Astrocyte (in vitro differentiated cells and primary cell): Measurements from ENCODE around the gene PRKG1. TPM values are rescaled to one million over a fixed set of nuclear protein-coding genes. Genes with fewer than 3 reads are reported as not detected.

ENCODE experiments used
- DNase-seq: peaks from one replicate; pipeline ENCODE4 v3.0.0-alpha.2; 2010; ENCODE audit warnings: low read depth
- FAIRE-seq: peaks from 2 replicates; lab custom pipeline; 2011; peaks lifted over from hg19 to GRCh38; lab: Jason Lieb, UNC
- H2AFZ ChIP-seq: 2 replicates; pipeline ENCODE4 v1.6.0; 2012; ENCODE audit warnings: low read depth, low read length, inconsistent platforms
- H3K27ac ChIP-seq: 2 replicates; pipeline ENCODE4 v1.5.1; 2011; ENCODE audit warnings: low read depth, low read length, inconsistent platforms
- H3K27me3 ChIP-seq: 2 replicates; pipeline ENCODE4 v1.6.0; 2011; ENCODE audit warnings: low read length, inconsistent platforms; ENCODE audit not compliant: insufficient read depth
- H3K36me3 ChIP-seq: 2 replicates; pipeline ENCODE4 v1.5.1; 2011; ENCODE audit warnings: low read length, inconsistent platforms; ENCODE audit not compliant: insufficient read depth
- H3K4me1 ChIP-seq: 2 replicates; pipeline ENCODE4 v1.5.1; 2011; ENCODE audit warnings: low read length, inconsistent platforms; ENCODE audit not compliant: insufficient read depth
- H3K4me2 ChIP-seq: 2 replicates; pipeline ENCODE4 v1.6.0; 2012; ENCODE audit warnings: low read length, inconsistent platforms
- H3K4me3 ChIP-seq: 2 replicates; pipeline ENCODE4 v1.5.1; 2011; ENCODE audit warnings: low read depth, mild to moderate bottlenecking, low read length, inconsistent platforms; ENCODE audit not compliant: insufficient read depth
- H3K79me2 ChIP-seq: 2 replicates; pipeline ENCODE4 v1.6.0; 2012; ENCODE audit warnings: mild to moderate bottlenecking, low read length, inconsistent platforms; ENCODE audit not compliant: insufficient read depth
- H3K9ac ChIP-seq: 2 replicates; pipeline ENCODE4 v1.6.0; 2012; ENCODE audit warnings: mild to moderate bottlenecking, low read length, inconsistent platforms
- H3K9me3 ChIP-seq: 2 replicates; pipeline ENCODE4 v1.5.1; 2012; ENCODE audit warnings: low read depth, mild to moderate bottlenecking, low read length, inconsistent platforms; ENCODE audit not compliant: insufficient read depth
- H4K20me1 ChIP-seq: 2 replicates; pipeline ENCODE4 v1.6.0; 2012; ENCODE audit warnings: low read length, inconsistent platforms; ENCODE audit not compliant: insufficient read depth
- H3K27ac Mint-ChIP-seq: one replicate; pipeline ENCODE4 v1.8.0; 2021; ENCODE audit warnings: mild to moderate bottlenecking, mixed read lengths; ENCODE audit not compliant: unreplicated experiment
- H3K27me3 Mint-ChIP-seq: one replicate; pipeline ENCODE4 v1.8.0; 2021; ENCODE audit warnings: low read depth, mixed read lengths; ENCODE audit not compliant: unreplicated experiment
- H3K36me3 Mint-ChIP-seq: one replicate; pipeline ENCODE4 v1.8.0; 2021; ENCODE audit warnings: low read depth, mixed read lengths; ENCODE audit not compliant: unreplicated experiment
- H3K4me1 Mint-ChIP-seq: one replicate; pipeline ENCODE4 v1.8.0; 2021; ENCODE audit warnings: low read depth, mixed read lengths; ENCODE audit not compliant: unreplicated experiment
- H3K4me3 Mint-ChIP-seq: one replicate; pipeline ENCODE4 v1.8.0; 2021; ENCODE audit warnings: mild to moderate bottlenecking, moderate library complexity, mixed read lengths; ENCODE audit not compliant: unreplicated experiment
- H3K9me3 Mint-ChIP-seq: one replicate; pipeline ENCODE4 v1.8.0; 2021; ENCODE audit warnings: mild to moderate bottlenecking, mixed read lengths; ENCODE audit not compliant: unreplicated experiment
- CTCF ChIP-seq: IDR thresholded peaks from 2 replicates; pipeline ENCODE4 v1.5.1; 2011; ENCODE audit warnings: low read depth, mild to moderate bottlenecking, inconsistent platforms, low read length, moderate library complexity; ENCODE audit not compliant: insufficient read depth
- EZH2 ChIP-seq: IDR thresholded peaks from 2 replicates; pipeline ENCODE4 v1.6.1; 2012; ENCODE audit warnings: mild to moderate bottlenecking, low read length, inconsistent platforms; ENCODE audit not compliant: insufficient read depth
- total RNA-seq: library from RNA; stranded (reverse); gene quantifications from 2 replicates; pipeline ENCODE4 v1.2.1, GENCODE V29; 2021

The PRKG1 gene
- total RNA-seq, 1 donor from 2014 or later, result 3.1 TPM

DNA sequence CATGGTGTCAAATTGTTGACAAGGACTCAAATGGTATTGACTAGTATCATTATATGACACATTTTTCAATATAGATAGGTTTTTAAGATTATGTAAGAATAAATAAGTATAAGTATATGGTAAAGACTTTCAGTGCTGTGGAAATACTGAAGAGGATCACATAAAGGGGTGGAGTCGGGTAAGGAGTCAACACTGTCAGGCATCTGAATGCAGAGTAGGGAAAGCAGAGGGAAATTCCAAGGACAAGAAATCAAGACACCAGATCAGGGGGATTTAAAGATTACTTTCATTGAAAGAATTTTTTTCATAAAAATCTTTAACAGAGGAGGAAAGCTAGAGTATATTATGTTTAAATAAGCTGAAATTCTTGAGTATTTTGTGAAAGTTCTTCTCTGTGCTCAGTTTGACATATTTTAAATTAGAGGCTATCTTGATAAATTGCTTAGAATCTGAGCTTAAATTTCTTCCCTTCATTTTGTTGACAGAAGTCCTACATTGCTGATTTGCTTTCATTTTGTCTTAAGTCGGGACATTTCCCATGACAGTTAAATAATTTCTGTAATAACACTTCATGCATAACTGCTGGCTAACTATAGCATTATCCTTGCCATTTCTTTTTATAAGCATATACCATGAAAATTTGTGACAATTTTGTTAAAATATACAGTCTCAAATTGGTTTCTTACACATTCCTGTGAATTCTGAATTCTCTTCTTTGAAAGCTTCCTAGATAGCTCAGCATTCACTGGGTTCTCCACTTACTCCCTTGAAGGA lies 244.3 kb downstream of the PRKG1 start:
- no peaks in the 10 kb centered on the region for H3K9me3 ChIP-seq
- H3K27me3 ChIP-seq, result no peaks in the 10 kb centered on the region
- peaks cover 4% of the 10 kb centered on the region for H3K4me1 Mint-ChIP-seq
- no peak overlapping the region for H3K27ac ChIP-seq
- H3K4me2 ChIP-seq, result no peak overlapping the region
- no peak overlapping the region for H2AFZ ChIP-seq
- FAIRE-seq, result no peak
- no peak overlapping the region for H3K27ac Mint-ChIP-seq
- no peaks in the 10 kb centered on the region for H3K36me3 ChIP-seq
- H3K9me3 Mint-ChIP-seq, result no peaks in the 10 kb centered on the region
- no peaks in the 10 kb centered on the region for H3K79me2 ChIP-seq
- H3K9ac ChIP-seq, result no peak overlapping the region
- H3K36me3 Mint-ChIP-seq, result no peaks in the 10 kb centered on the region
- no peak overlapping the region for H3K4me3 Mint-ChIP-seq
- TF ChIP-seq CTCF, result no peak
- no peak for TF ChIP-seq EZH2
- DNase-seq, result no peak
- H3K4me3 ChIP-seq, result no peak overlapping the region
- no peaks in the 10 kb centered on the region for H4K20me1 ChIP-seq
- H3K27me3 Mint-ChIP-seq, result peaks cover 4% of the 10 kb centered on the region
- no peaks in the 10 kb centered on the region for H3K4me1 ChIP-seq

DNA sequence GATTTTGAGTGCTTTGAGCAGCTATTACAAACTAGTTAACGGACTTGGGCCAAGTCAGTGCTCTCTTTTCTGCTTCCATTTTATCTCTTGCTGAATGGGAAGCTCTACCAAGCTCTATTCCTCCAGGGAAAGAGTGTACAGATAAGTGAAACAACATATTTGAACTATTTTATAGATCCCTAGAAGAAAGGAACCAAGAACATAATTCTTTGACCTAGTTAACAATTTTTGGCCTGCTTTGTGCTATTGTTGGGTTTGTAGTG lies 244.8 kb downstream of the PRKG1 start:
- Histone ChIP-seq H2AFZ (no peak overlapping the region), H3K9ac (no peak overlapping the region), H3K4me3 (no peak overlapping the region), H3K27ac (no peak overlapping the region), H3K36me3 (no peaks in the 10 kb centered on the region), H4K20me1 (no peaks in the 10 kb centered on the region), H3K79me2 (no peaks in the 10 kb centered on the region), H3K4me2 (no peak overlapping the region), H3K4me1 (no peaks in the 10 kb centered on the region), H3K27me3 (no peaks in the 10 kb centered on the region), H3K9me3 (no peaks in the 10 kb centered on the region)
- FAIRE-seq (no peak), DNase-seq (no peak)
- Mint-ChIP-seq H3K9me3 (no peaks in the 10 kb centered on the region), H3K27ac (no peak overlapping the region), H3K36me3 (no peaks in the 10 kb centered on the region), H3K27me3 (peaks cover 4% of the 10 kb centered on the region), H3K4me3 (no peak overlapping the region), H3K4me1 (peaks cover 4% of the 10 kb centered on the region)
- no peak for TF ChIP-seq CTCF
- no peak for TF ChIP-seq EZH2

DNA sequence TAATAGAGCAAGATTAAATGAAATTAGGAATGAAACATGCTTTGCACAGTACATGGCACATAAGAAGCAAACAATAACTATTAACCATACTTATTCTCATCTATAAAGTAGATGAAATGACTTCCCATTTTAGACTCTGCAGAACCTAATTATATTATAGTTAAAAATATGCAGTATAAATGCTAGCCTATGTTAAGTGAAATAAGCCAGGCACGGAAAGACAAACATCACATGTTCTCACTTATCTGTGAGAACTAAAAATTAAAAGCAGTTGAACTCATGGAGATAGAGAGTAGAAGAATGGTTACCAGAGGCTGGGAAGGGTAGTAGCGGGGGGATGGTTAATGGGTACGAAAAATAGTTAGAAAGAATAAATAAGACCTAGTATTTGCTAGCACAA lies 247.0 kb downstream of the PRKG1 start:
- Histone ChIP-seq H3K9ac (no peak overlapping the region), H3K27me3 (no peaks in the 10 kb centered on the region), H3K36me3 (no peaks in the 10 kb centered on the region), H3K4me1 (no peaks in the 10 kb centered on the region), H3K79me2 (no peaks in the 10 kb centered on the region), H3K4me3 (no peak overlapping the region), H4K20me1 (no peaks in the 10 kb centered on the region), H2AFZ (no peak overlapping the region), H3K27ac (no peak overlapping the region), H3K9me3 (no peaks in the 10 kb centered on the region), H3K4me2 (no peak overlapping the region)
- no peak overlapping the region for H3K27ac Mint-ChIP-seq
- no peak overlapping the region for H3K4me3 Mint-ChIP-seq
- H3K27me3 Mint-ChIP-seq, result peaks cover 4% of the 10 kb centered on the region
- peaks cover 4% of the 10 kb centered on the region for H3K4me1 Mint-ChIP-seq
- DNase-seq (no peak), FAIRE-seq (no peak)
- no peaks in the 10 kb centered on the region for H3K36me3 Mint-ChIP-seq
- no peak for TF ChIP-seq EZH2
- TF ChIP-seq CTCF, result no peak
- H3K9me3 Mint-ChIP-seq, result no peaks in the 10 kb centered on the region
